Activated CD8-positive, alpha-beta memory T cell treated with anti-CD3 and anti-CD28 coated beads, Interleukin-2, amount 10 ng/mL, durations not matched to agents 7 days and 5 days (primary cell): ENCODE measurements around the gene NUMB. TPM values are rescaled to one million over a fixed set of nuclear protein-coding genes. Genes with fewer than 3 reads are reported as not detected.

ENCODE experiments used
- ATAC-seq: fragments of 150-1000 bp; cut with Tn5 transposase; one replicate; pipeline ENCODE4 v1.10.0; 2021; ENCODE audit warnings: moderate library complexity
- CTCF ChIA-PET: fragments of 350-600 bp; sonication (Branson Sonifier 250); formaldehyde crosslinking; loops from one replicate; lab custom pipeline; 2021; ENCODE audit warnings: antibody characterized with exemption; lab: Charles Lee
- DNase-seq: peaks from one replicate; pipeline ENCODE4 v3.0.0-alpha.2; 2020
- H3K27ac Mint-ChIP-seq: one replicate; pipeline ENCODE4 v1.8.0; 2021; ENCODE audit warnings: mild to moderate bottlenecking, mixed read lengths
- H3K27me3 Mint-ChIP-seq: one replicate; pipeline ENCODE4 v1.8.0; 2021; ENCODE audit warnings: mixed read lengths
- H3K36me3 Mint-ChIP-seq: one replicate; pipeline ENCODE4 v1.8.0; 2021; ENCODE audit warnings: mild to moderate bottlenecking, mixed read lengths
- H3K4me1 Mint-ChIP-seq: one replicate; pipeline ENCODE4 v1.8.0; 2021; ENCODE audit warnings: mixed read lengths
- H3K4me3 Mint-ChIP-seq: one replicate; pipeline ENCODE4 v1.8.0; 2021; ENCODE audit warnings: mild to moderate bottlenecking, moderate library complexity, mixed read lengths
- H3K9me3 Mint-ChIP-seq: one replicate; pipeline ENCODE4 v1.8.0; 2022; ENCODE audit warnings: low read depth, mixed read lengths
- total RNA-seq, 2 experiments: library from RNA; stranded (reverse); gene quantifications; one replicate each; pipeline ENCODE4 v1.2.3, GENCODE V29; 2021

NUMB gene
- 10 to 100 TPM; 44.8 to 45.2 TPM for total RNA-seq

DNA sequence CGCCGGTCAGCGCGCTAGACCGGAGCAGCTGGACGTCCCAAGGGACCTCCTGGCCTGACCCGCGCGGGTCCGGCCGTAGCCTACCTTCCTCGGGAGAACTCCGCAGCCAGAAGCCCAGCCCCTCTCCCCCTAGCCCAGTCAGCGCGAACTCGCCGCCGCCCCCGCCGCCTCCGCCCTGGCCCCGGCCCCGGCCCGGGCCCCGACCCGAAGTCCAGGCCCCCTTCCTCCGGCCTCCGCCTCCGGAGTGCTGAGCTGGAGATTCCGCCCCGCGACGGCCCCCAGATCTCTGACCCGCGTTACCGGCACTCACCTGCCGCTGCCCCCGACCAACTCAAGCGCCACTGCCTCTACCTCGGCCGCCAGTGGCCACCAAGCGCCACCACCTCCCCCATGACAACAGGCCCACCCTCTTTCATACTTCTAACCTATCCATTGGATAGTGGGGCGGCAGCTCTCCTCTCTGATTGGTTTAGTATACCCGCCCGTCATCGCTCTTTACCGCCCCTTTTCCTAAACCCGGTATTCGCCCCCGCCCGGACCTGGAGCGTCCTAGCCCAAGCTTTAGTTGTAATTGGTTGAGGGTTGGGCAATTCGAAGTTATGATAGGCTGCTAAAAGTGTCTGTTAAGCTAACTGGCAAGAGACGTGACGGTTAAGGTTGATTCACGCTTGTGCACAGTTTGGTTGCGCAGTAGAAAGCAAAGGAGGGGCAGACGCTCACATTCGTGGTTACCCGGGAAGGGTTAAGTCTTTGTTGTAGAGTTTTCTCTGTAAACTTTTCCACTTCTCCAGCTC, at the start of gene NUMB:
NUMB (minus strand) TSS at position 364 of the 794 bp plus-strand sequence. CDS start 102,795 bp downstream, outside the sequence.
- ATAC-seq (peak; percentile 98), DNase-seq (peak; percentile 99)
- H3K36me3 Mint-ChIP-seq, result peaks cover 2% of the 10 kb centered on the region
- no peaks in the 10 kb centered on the region for H3K9me3 Mint-ChIP-seq
- no peaks in the 10 kb centered on the region for H3K27me3 Mint-ChIP-seq
- peaks cover 43% of the 10 kb centered on the region for H3K4me1 Mint-ChIP-seq
- CTCF ChIA-PET, result interaction anchor here (0.6 to 2.0 kb wide), 6 partner anchors 9 to 163 kb away, joined by 3 to 11 read pairs (median 4); partner anchors contain the start of genes ACOT2 and ACOT6
- H3K4me3 Mint-ChIP-seq, result peak within 1 kb of the TSS; percentile 93
- peak within 1 kb of the TSS; percentile 92 for H3K27ac Mint-ChIP-seq

DNA sequence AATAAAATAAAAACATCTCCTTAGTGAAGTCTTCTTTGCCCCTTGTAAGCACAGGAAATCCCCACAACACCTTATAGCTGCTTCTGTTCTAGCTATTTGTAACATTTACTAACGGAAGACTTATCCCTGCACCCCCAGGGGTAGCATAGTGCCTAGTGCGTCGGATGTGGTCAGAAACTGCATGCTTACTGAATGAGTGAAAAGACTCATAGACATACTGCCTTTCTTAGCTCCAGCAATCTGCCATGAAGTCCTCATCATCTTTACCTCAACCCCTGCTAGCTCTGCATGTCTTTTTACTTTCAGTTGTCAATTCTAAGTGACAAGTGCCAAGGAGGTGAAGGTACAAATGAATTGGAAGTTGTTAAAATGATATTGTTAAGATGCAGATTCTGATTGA, 45.3 kb upstream of the NUMB start:
- DNase-seq, result peak; percentile 60
- H3K4me3 Mint-ChIP-seq, result no peak overlapping the region
- peaks cover 7% of the 10 kb centered on the region for H3K4me1 Mint-ChIP-seq
- peak; percentile 90 for ATAC-seq
- CTCF ChIA-PET, result interaction anchor here (0.7 to 1.8 kb wide), 4 partner anchors 32 to 129 kb away, joined by 3 to 7 read pairs (median 4); no protein-coding TSS in a partner anchor
- H3K36me3 Mint-ChIP-seq, result peaks cover 2% of the 10 kb centered on the region
- H3K9me3 Mint-ChIP-seq, result no peaks in the 10 kb centered on the region
- peak overlapping the region; percentile 72 for H3K27ac Mint-ChIP-seq
- no peaks in the 10 kb centered on the region for H3K27me3 Mint-ChIP-seq

DNA sequence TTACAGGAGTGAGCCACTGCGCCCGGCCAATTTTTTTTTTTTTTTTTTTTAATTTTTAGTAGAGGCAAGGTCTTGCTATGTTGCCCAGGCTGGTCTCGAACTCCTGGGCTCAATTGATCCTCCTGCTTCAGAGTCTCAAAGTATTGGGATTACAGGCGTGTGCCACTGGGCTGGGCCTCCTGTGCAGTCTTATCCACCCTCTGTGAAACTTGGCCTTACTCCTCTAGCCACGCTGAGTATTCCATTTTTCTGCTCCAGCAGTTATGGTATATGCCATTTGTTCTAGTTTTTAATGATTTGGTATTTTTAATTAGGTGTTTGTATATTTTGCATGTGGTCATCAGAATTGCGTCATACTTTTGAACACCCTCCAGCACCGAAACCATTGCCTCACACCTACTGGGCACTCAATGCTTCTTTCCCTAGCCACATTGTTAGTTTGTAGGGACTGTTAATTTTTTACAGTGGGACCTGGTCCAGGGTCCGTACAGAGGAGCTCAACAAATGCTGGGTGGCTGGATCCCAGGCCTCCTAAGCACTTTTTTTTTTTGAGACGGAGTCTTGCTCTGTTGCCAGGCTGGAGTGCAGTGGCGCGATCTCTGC, 43.8 kb upstream of the NUMB start:
- H3K27ac Mint-ChIP-seq, result no peak overlapping the region
- no peaks in the 10 kb centered on the region for H3K9me3 Mint-ChIP-seq
- DNase-seq (no peak), ATAC-seq (no peak)
- CTCF ChIA-PET, result interaction anchor here (0.7 to 1.8 kb wide), 2 partner anchors 125 to 131 kb away, joined by 3 to 7 read pairs; no protein-coding TSS in a partner anchor
- no peaks in the 10 kb centered on the region for H3K27me3 Mint-ChIP-seq
- H3K4me3 Mint-ChIP-seq, result no peak overlapping the region
- H3K4me1 Mint-ChIP-seq, result peaks cover 7% of the 10 kb centered on the region
- H3K36me3 Mint-ChIP-seq, result peaks cover 4% of the 10 kb centered on the region

DNA sequence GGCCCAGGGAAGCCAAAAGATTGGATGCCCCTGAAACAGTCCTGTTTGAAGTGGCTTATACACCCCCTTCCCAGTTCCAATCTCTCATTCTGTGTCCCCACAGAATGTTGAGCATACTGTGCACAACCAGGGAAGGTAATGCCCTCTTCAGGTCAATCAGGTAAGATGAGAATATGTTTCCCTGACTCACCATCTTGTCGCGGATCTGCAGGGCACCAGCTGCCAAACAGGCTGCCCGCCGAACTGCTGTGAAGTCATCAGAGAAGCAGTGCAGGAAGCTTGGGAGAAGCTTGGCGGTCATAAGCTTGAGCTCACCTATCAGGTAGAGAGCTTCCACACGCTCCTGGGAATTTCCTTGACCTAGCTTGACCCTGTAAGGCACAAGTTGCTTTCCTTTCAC, 42.0 kb upstream of the NUMB start:
- H3K4me1 Mint-ChIP-seq, result peaks cover 15% of the 10 kb centered on the region
- H3K9me3 Mint-ChIP-seq, result no peaks in the 10 kb centered on the region
- H3K27me3 Mint-ChIP-seq, result no peaks in the 10 kb centered on the region
- H3K36me3 Mint-ChIP-seq, result peaks cover 8% of the 10 kb centered on the region
- DNase-seq (no peak), ATAC-seq (no peak)
- H3K4me3 Mint-ChIP-seq, result no peak overlapping the region
- no peak overlapping the region for H3K27ac Mint-ChIP-seq
- CTCF ChIA-PET, result interaction anchor here (0.5 to 3.6 kb wide), 4 partner anchors 9 to 205 kb away, joined by 3 to 16 read pairs (median 4); no protein-coding TSS in a partner anchor

DNA sequence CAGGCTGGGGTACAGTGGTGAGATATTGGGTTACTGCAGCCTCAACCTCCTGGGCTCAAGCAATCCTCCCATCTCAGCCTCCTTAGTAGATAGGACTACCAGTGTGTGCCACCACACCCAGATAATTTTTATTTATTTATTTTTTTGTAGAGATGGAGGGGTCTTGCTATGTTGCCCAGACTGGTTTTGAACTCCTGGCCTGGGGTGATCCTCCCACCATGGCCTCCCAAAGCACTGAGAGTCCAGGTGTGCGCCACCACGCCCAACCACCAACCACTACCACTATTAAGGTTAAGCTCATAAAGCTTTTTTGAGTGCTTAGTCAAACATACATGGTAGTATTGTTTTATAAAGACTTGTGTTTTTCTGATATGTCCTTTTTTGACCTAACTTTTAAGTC, 36.2 kb upstream of the NUMB start:
- no peaks in the 10 kb centered on the region for H3K9me3 Mint-ChIP-seq
- CTCF ChIA-PET, result interaction anchor here (1.1 to 1.7 kb wide), 2 partner anchors 13 to 76 kb away, joined by 3 to 4 read pairs; no protein-coding TSS in a partner anchor
- H3K4me1 Mint-ChIP-seq, result peaks cover 41% of the 10 kb centered on the region
- peaks cover 3% of the 10 kb centered on the region for H3K27me3 Mint-ChIP-seq
- DNase-seq, result no peak
- ATAC-seq, result no peak
- no peak overlapping the region for H3K4me3 Mint-ChIP-seq
- no peak overlapping the region for H3K27ac Mint-ChIP-seq
- peaks cover 29% of the 10 kb centered on the region for H3K36me3 Mint-ChIP-seq

DNA sequence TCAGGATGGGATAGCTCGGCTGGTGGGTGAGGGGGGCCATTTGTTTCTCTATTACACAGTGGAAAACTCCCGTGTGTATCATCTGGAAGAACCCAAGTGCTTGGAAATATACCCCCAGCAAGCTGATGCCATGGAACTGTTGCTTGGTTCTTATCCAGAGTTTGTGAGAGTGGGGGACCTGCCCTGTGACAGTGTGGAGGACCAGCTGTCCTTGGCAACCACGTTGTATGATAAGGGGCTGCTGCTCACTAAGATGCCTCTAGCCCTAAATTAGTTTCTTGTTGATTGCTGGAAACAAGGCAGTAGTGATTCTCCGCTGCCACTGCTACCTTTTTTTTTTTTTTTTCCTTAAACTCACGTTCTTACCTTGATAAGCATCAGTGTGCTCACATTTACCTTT, 34.3 kb upstream of the NUMB start:
- no peak for DNase-seq
- peak overlapping the region; percentile 78 for H3K4me3 Mint-ChIP-seq
- CTCF ChIA-PET, result no interaction called here
- peaks cover 42% of the 10 kb centered on the region for H3K4me1 Mint-ChIP-seq
- no peak for ATAC-seq
- H3K9me3 Mint-ChIP-seq, result no peaks in the 10 kb centered on the region
- peak overlapping the region; percentile 25 for H3K27ac Mint-ChIP-seq
- peaks cover 7% of the 10 kb centered on the region for H3K27me3 Mint-ChIP-seq
- H3K36me3 Mint-ChIP-seq, result peaks cover 29% of the 10 kb centered on the region

DNA sequence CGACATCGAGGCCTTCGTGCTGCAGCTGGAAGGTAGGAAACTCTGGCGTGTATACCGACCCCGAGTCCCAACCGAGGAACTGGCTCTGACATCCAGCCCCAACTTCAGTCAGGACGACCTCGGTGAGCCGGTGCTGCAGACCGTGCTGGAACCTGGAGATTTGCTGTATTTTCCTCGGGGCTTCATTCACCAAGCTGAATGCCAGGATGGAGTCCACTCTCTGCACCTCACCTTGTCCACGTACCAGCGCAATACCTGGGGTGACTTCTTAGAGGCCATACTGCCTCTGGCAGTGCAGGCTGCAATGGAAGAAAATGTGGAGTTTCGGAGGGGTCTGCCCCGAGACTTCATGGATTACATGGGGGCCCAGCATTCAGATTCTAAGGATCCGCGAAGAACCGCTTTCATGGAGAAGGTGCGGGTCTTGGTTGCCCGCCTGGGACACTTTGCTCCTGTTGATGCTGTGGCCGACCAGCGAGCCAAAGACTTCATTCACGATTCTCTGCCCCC, 33.8 kb upstream of the NUMB start:
- CTCF ChIA-PET, result no interaction called here
- H3K27me3 Mint-ChIP-seq, result peaks cover 10% of the 10 kb centered on the region
- peaks cover 42% of the 10 kb centered on the region for H3K4me1 Mint-ChIP-seq
- DNase-seq (no peak), ATAC-seq (no peak)
- H3K4me3 Mint-ChIP-seq, result peak overlapping the region; percentile 78
- no peaks in the 10 kb centered on the region for H3K9me3 Mint-ChIP-seq
- peak overlapping the region; percentile 28 for H3K27ac Mint-ChIP-seq
- peaks cover 27% of the 10 kb centered on the region for H3K36me3 Mint-ChIP-seq

DNA sequence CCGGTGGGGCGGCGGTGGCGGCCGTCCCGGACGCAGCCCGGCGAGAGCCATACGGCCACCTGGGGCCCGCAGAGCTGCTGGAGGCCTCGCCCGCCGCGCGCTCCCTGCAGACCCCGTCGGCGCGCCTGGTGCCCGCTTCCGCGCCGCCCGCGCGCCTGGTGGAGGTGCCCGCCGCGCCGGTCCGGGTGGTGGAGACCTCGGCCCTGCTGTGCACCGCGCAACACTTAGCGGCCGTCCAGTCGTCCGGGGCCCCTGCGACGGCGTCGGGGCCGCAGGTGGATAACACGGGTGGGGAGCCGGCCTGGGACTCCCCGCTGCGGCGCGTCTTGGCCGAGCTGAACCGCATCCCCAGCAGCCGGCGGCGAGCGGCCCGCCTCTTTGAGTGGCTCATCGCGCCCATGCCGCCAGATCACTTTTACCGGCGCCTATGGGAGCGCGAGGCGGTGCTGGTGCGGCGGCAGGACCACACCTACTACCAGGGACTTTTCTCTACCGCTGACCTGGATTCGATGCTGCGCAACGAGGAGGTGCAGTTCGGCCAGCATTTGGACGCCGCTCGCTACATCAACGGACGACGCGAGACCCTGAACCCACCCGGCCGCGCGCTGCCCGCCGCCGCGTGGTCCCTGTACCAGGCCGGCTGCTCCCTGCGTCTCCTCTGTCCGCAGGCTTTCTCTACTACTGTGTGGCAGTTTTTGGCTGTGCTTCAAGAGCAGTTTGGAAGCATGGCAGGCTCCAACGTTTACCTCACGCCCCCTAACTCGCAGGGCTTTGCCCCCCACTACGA, 33.1 kb upstream of the NUMB start:
- Mint-ChIP-seq H3K36me3 (peaks cover 26% of the 10 kb centered on the region), H3K27ac (peak overlapping the region; percentile 74), H3K9me3 (no peaks in the 10 kb centered on the region), H3K27me3 (peaks cover 10% of the 10 kb centered on the region), H3K4me3 (peak overlapping the region; percentile 78), H3K4me1 (peaks cover 42% of the 10 kb centered on the region)
- CTCF ChIA-PET, result interaction anchor here (0.6 to 2.1 kb wide), 8 partner anchors 14 to 196 kb away, joined by 3 to 16 read pairs (median 4); partner anchors contain the start of gene ACOT2
- peak; percentile 80 for DNase-seq
- peak; percentile 73 for ATAC-seq

DNA sequence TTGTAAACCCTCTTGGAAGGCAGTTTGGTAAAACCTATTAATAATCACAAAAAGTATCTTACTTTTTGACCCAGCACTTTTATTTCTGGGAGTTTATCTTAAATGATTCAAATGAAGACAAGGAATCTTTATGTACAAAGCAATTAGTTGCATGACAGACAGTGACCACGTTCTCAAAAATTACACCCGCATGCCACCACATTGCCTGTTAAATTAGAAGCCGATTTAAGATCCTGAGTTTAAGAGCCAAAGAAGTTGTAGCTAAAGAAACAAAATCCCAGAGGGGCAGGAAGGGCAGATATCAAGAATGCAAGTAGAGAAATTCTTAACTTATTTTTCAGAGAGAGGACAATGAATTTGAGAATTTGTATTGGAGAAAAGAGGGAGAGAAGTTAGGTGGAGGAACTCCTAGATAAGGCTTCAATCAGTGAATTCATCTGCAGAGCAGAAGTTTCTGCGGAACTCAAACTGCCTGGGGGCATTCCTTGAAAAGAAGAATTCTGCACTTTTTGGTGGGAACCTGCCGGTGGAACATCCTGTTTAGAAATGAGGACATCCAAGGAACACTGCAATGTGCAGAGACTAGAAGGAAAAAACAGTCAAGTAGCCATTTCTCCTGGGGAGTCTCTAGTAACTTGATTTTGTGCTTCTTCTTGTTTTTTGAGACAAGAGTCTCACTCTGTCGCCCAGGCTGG, 31.3 kb upstream of the NUMB start:
- Mint-ChIP-seq H3K4me3 (peak overlapping the region; percentile 58), H3K27ac (peak overlapping the region; percentile 8), H3K36me3 (peaks cover 21% of the 10 kb centered on the region), H3K27me3 (peaks cover 10% of the 10 kb centered on the region), H3K4me1 (peaks cover 33% of the 10 kb centered on the region), H3K9me3 (no peaks in the 10 kb centered on the region)
- CTCF ChIA-PET, result interaction anchor here (1.8 to 2.1 kb wide), 2 partner anchors 26 to 80 kb away, joined by 4 to 16 read pairs; partner anchors contain the start of gene ACOT2
- ATAC-seq (no peak), DNase-seq (no peak)

DNA sequence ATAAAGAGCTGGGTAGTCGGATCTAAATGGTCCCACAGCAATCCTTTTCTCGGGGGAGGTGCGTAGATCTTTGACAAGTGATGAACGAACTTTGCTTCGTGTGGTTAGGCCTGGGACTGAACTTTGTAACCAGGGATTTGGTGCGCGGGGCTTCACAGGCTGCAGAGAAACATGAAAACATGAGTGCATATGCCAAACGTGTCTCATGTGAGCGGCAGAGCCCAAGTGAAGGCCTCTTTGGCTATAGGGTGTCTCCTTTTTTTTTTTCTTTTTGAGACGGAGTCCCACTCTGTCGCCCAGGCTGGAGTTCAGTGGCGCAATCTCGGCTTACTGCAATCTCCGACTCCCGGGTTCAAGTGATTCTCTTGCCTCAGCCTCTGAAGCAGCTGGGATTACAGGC, 20.3 kb upstream of the NUMB start:
- H3K27me3 Mint-ChIP-seq, result peaks cover 3% of the 10 kb centered on the region
- H3K27ac Mint-ChIP-seq, result no peak overlapping the region
- ATAC-seq (no peak), DNase-seq (no peak)
- CTCF ChIA-PET, result interaction anchor here (1.4 kb wide), 1 partner anchor 9 kb away, joined by 3 read pairs; no protein-coding TSS in a partner anchor
- no peak overlapping the region for H3K4me3 Mint-ChIP-seq
- H3K36me3 Mint-ChIP-seq, result no peaks in the 10 kb centered on the region
- peaks cover 2% of the 10 kb centered on the region for H3K4me1 Mint-ChIP-seq
- H3K9me3 Mint-ChIP-seq, result no peaks in the 10 kb centered on the region

DNA sequence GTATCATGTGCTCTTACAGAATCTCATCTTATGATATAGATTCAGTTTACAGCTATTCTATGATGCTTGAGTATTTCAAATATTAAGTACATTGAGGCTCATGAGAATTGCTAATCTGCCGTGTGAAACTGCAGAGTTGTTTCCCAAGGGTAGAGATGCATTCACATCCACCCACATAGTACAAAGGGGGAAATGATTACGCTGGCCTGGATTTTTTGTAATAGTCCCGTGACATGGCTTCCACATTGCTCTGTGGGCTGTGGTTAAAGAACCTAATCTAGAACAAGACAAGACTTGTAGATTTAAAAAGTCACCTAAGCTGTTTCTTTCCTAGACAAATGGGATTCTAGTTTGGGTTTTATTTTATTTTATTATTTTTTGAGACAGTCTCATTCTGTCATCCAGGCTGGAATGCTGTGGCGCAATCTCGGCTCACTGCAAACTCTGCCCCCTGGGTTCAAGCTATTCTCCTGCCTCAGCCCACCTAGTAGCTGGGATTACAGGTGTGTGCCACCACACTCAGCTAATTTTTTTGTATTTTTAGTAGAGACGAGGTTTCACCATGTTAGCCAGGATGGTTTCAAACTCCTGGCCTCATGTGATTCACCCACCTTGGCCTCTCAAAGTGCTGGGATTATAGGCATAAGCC, 19.4 kb upstream of the NUMB start:
- no peak for ATAC-seq
- Mint-ChIP-seq H3K4me3 (no peak overlapping the region), H3K9me3 (no peaks in the 10 kb centered on the region), H3K4me1 (peaks cover 2% of the 10 kb centered on the region), H3K27ac (no peak overlapping the region), H3K36me3 (no peaks in the 10 kb centered on the region), H3K27me3 (peaks cover under 1% of the 10 kb centered on the region)
- no peak for DNase-seq
- CTCF ChIA-PET, result interaction anchor here (0.9 to 1.4 kb wide), 2 partner anchors 8 to 13 kb away, joined by 3 read pairs; partner anchors contain the start of gene RIOX1
